Stimulated activated CD8-positive, alpha-beta memory T cell treated with anti-CD3 and anti-CD28 coated beads, Interleukin-7, amount 100 ng/mL, for 4 hours (primary cell): ENCODE results near the gene ZNF613.
"Not testable (repeated sequence)": the region's sequence is repeated elsewhere in the genome, so short reads cannot be mapped to it uniquely, and the experiment has no call there.

Experiments
- DNase-seq, 2 donors: peaks; one replicate each; pipeline ENCODE4 v3.0.0-alpha.2; 2020; ENCODE audit warnings: low read depth in 2 of 2

The ZNF613 gene

GRCh38 chr19:51926784-51927741 lies at the start of gene ZNF613:
Gene ZNF613, plus strand, starts transcription at chr19:51927472. Its CDS starts 8,749 bp downstream, at chr19:51936221.
- peak; percentile 79 to 84 for DNase-seq

GRCh38 chr19:51882518-51882917 lies 44.8 kb upstream of the ZNF613 start:
- DNase-seq: no peak

- no peak for DNase-seq
Measured at GRCh38 chr19:51884713-51885112, 42.6 kb upstream of the ZNF613 start.

- peak; percentile 48 to 50 for DNase-seq
Measured at GRCh38 chr19:51887522-51888498, 39.5 kb upstream of the ZNF613 start, which contains the start of gene ZNF577. Gene ZNF577, minus strand, starts transcription at chr19:51887951. Its CDS starts 7,569 bp downstream, at chr19:51880382.

- DNase-seq: no peak
Measured at GRCh38 chr19:51889934-51890333, 37.3 kb upstream of the ZNF613 start.

- no peak for DNase-seq
Measured at GRCh38 chr19:51891193-51891747, 36.0 kb upstream of the ZNF613 start.

GRCh38 chr19:51901860-51902259 lies 25.4 kb upstream of the ZNF613 start:
- DNase-seq: no peak

- no peak for DNase-seq
Measured at GRCh38 chr19:51903192-51903591, 24.1 kb upstream of the ZNF613 start.

GRCh38 chr19:51904331-51905165 lies 22.7 kb upstream of the ZNF613 start, which contains the start of gene ZNF649:
Gene ZNF649, minus strand, starts transcription at chr19:51905017. Its CDS starts 4,910 bp downstream, at chr19:51900107.
- peak; percentile 64 to 73 for DNase-seq

- no peak for DNase-seq
Measured at GRCh38 chr19:51905206-51905605, 22.1 kb upstream of the ZNF613 start.

GRCh38 chr19:51905639-51906038 lies 21.6 kb upstream of the ZNF613 start:
- not testable (repeated sequence) for DNase-seq

GRCh38 chr19:51906108-51906507 lies 21.2 kb upstream of the ZNF613 start:
- not testable (repeated sequence) for DNase-seq

- not testable (repeated sequence) for DNase-seq
Measured at GRCh38 chr19:51907981-51908380, 19.3 kb upstream of the ZNF613 start.

GRCh38 chr19:51915324-51915867 lies 11.9 kb upstream of the ZNF613 start:
- no peak for DNase-seq

- DNase-seq: no peak
Measured at GRCh38 chr19:51916167-51916566, 11.1 kb upstream of the ZNF613 start.

GRCh38 chr19:51919606-51920005 lies 7.7 kb upstream of the ZNF613 start:
- no peak for DNase-seq

GRCh38 chr19:51921949-51922348 lies 5.3 kb upstream of the ZNF613 start:
- no peak for DNase-seq

GRCh38 chr19:51926426-51926783 lies 867 bp upstream of the ZNF613 start:
- DNase-seq: no peak

- no peak for DNase-seq
Measured at GRCh38 chr19:51927859-51928258, 587 bp downstream of the ZNF613 start.

GRCh38 chr19:51931921-51932320 lies 4.6 kb downstream of the ZNF613 start:
- no peak for DNase-seq
